Neuronal stem cell (in vitro differentiated cells): Measurements from ENCODE around the gene ADAMTS18.

Experiments
- DNase-seq: peaks from one replicate; pipeline ENCODE4 v3.0.0-alpha.2; 2013; ENCODE audit warnings: low spot score
- H2AFZ ChIP-seq: one replicate; pipeline ENCODE4 v1.6.1; 2013; ENCODE audit warnings: mild to moderate bottlenecking, low read length, inconsistent platforms
- H2AK5ac ChIP-seq: 2 replicates; pipeline ENCODE4 v1.6.1; 2013; ENCODE audit warnings: low read depth, mild to moderate bottlenecking, inconsistent platforms, low read length, moderate library complexity, mixed read lengths
- H2BK120ac ChIP-seq: 2 replicates; pipeline ENCODE4 v1.6.1; 2013; ENCODE audit warnings: low read depth, mild to moderate bottlenecking, inconsistent platforms, low read length, moderate library complexity, mixed read lengths
- H2BK12ac ChIP-seq: one replicate; pipeline ENCODE4 v1.6.1; 2013; ENCODE audit warnings: low read length, inconsistent platforms
- H2BK15ac ChIP-seq: 2 replicates; pipeline ENCODE4 v1.6.1; 2013; ENCODE audit warnings: mild to moderate bottlenecking, low read length, inconsistent platforms, mixed read lengths
- H2BK5ac ChIP-seq: one replicate; pipeline ENCODE4 v1.6.1; 2013; ENCODE audit warnings: inconsistent platforms, mild to moderate bottlenecking, low read length, moderate library complexity
- H3K14ac ChIP-seq: one replicate; pipeline ENCODE4 v1.6.1; 2013; ENCODE audit warnings: low read length, inconsistent platforms
- H3K18ac ChIP-seq: 2 replicates; pipeline ENCODE4 v1.6.1; 2013; ENCODE audit warnings: low read length, inconsistent platforms
- H3K23ac ChIP-seq: 2 replicates; pipeline ENCODE4 v1.6.1; 2013; ENCODE audit warnings: low read depth, mild to moderate bottlenecking, mixed read lengths, low read length, inconsistent platforms; ENCODE audit not compliant: poor library complexity
- H3K27ac ChIP-seq: replicated peaks from 3 replicates; pipeline ENCODE4 v1.5.1; 2013; ENCODE audit warnings: low read length, inconsistent platforms
- H3K27me3 ChIP-seq, 3 experiments: 2 replicates each; pipeline ENCODE4 v1.6.1; 2013; ENCODE audit warnings: low read length in 3 of 3, mild to moderate bottlenecking in 2 of 3, inconsistent platforms in 1 of 3, low read depth in 1 of 3, mixed read lengths in 1 of 3, moderate library complexity in 1 of 3; ENCODE audit not compliant: control insufficient read depth in 3 of 3, insufficient read depth in 3 of 3
- H3K36me3 ChIP-seq, 2 donors: replicated peaks in 1 of 2; 2 replicates each; pipeline ENCODE4 v1.6.1; 2013; ENCODE audit warnings: low read length in 2 of 2; ENCODE audit not compliant: control insufficient read depth in 2 of 2, insufficient read depth in 2 of 2
- H3K4ac ChIP-seq: 2 replicates; pipeline ENCODE4 v1.6.1; 2013; ENCODE audit warnings: inconsistent platforms, mild to moderate bottlenecking, low read length, moderate library complexity
- H3K4me1 ChIP-seq, 2 donors: 1 replicate in 1 of 2; 2 replicates in 1 of 2; pipeline ENCODE4 v1.6.1; 2013; ENCODE audit warnings: low read length in 2 of 2, low read depth in 1 of 2; ENCODE audit not compliant: control insufficient read depth in 2 of 2, insufficient read depth in 1 of 2
- H3K4me2 ChIP-seq: one replicate; pipeline ENCODE4 v1.6.1; 2013; ENCODE audit warnings: mild to moderate bottlenecking, low read length, inconsistent platforms; ENCODE audit not compliant: insufficient read depth, poor library complexity, severe bottlenecking
- H3K4me3 ChIP-seq, 2 donors: 2 replicates each; pipeline ENCODE4 v1.5.1; 2013; ENCODE audit warnings: low read length in 2 of 2, mild to moderate bottlenecking in 2 of 2, inconsistent platforms in 1 of 2, moderate library complexity in 1 of 2
- H3K79me1 ChIP-seq: one replicate; pipeline ENCODE4 v1.6.1; 2013; ENCODE audit warnings: low read depth, mild to moderate bottlenecking, inconsistent platforms, low read length, moderate library complexity
- H3K9ac ChIP-seq: one replicate; pipeline ENCODE4 v1.6.1; 2013; ENCODE audit warnings: mild to moderate bottlenecking, low read depth, low read length, inconsistent platforms; ENCODE audit not compliant: poor library complexity
- H3K9me3 ChIP-seq, 2 donors: replicated peaks in 1 of 2; 2 replicates each; pipeline versions ENCODE3 to v1.6.1; 2013; ENCODE audit warnings: low read length in 2 of 2, mild to moderate bottlenecking in 2 of 2, inconsistent platforms in 1 of 2, low read depth in 1 of 2, mixed read lengths in 1 of 2, moderate library complexity in 1 of 2; ENCODE audit not compliant: control insufficient read depth in 2 of 2, insufficient read depth in 1 of 2
- H4K8ac ChIP-seq: one replicate; pipeline ENCODE4 v1.6.1; 2013; ENCODE audit warnings: low read depth, mild to moderate bottlenecking, inconsistent platforms, low read length, moderate library complexity
- H4K91ac ChIP-seq: one replicate; pipeline ENCODE4 v1.6.1; 2013; ENCODE audit warnings: low read length, low read depth, mild to moderate bottlenecking, inconsistent platforms; ENCODE audit not compliant: poor library complexity
- WGBS, 2 donors: extraction: QIAGEN DNeasy Blood & Tissue Kit; methylation state at CpG; one replicate each; pipeline ENCODE4 v1.1.7; 2013; ENCODE audit warnings: missing lambda C conversion rate in 2 of 2, mixed read lengths in 1 of 2; ENCODE audit not compliant: insufficient read length in 2 of 2, insufficient replicate concordance in 1 of 2; ENCODE audit errors: extremely low coverage in 2 of 2; 5-methylcytosine and 5-hydroxymethylcytosine counted together

The ADAMTS18 gene

GRCh38 chr16:77328274-77328673, 106.6 kb downstream of the ADAMTS18 start:
- Histone ChIP-seq H3K9ac (no peak overlapping the region), H2AK5ac (no peak overlapping the region), H3K14ac (no peak overlapping the region), H3K27me3 (peaks cover 0 to 2% (median 0%) of the 10 kb centered on the region in 3 experiments), H3K79me1 (no peaks in the 10 kb centered on the region), H4K8ac (no peak overlapping the region), H3K9me3 (no peaks in the 10 kb centered on the region), H4K91ac (no peak overlapping the region), H2BK120ac (no peak overlapping the region), H2BK15ac (no peak overlapping the region), H2BK5ac (no peak overlapping the region), H3K18ac (no peak overlapping the region), H3K4ac (no peak overlapping the region), H3K23ac (no peak overlapping the region), H2AFZ (no peak overlapping the region), H3K27ac (no peak overlapping the region), H3K4me1 (peaks cover 0 to 4% of the 10 kb centered on the region in 2 donors), H3K4me2 (no peak overlapping the region), H2BK12ac (no peak overlapping the region), H3K36me3 (no peaks in the 10 kb centered on the region), H3K4me3 (no peak overlapping the region)
- no peak for DNase-seq
- no CpG with 5 or more reads among the region's 7 CpGs for WGBS, 2 donors

DNA sequence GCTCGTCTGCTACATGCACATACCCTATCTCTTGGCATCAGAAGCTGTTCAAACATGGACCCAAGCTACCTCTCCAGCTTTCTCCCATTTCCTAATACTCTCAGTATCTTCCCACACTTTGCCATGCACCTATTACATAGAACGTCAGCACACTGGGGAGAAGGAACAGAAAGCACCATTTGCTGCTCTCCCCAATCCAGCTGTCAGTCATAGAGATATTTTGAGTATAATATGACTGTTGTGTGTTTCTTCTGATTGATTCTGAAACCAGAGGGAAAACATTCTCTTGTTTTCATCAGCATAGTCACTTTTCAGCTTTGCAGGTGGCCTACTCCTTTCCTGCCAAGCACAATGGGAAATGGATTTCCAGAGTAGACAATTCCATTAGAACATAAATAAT, 107.1 kb downstream of the ADAMTS18 start:
- no peak overlapping the region for H2BK5ac ChIP-seq
- H2AFZ ChIP-seq: no peak overlapping the region
- no peak overlapping the region for H4K91ac ChIP-seq
- H3K79me1 ChIP-seq: no peaks in the 10 kb centered on the region
- no peak overlapping the region for H3K4ac ChIP-seq
- no peak overlapping the region for H3K14ac ChIP-seq
- H2AK5ac ChIP-seq: no peak overlapping the region
- H3K4me1 ChIP-seq: peaks cover 0 to 4% of the 10 kb centered on the region in 2 donors
- H3K4me2 ChIP-seq: no peak overlapping the region
- DNase-seq: no peak
- peaks cover 0 to 2% (median 0%) of the 10 kb centered on the region in 3 experiments for H3K27me3 ChIP-seq
- no peak overlapping the region for H2BK12ac ChIP-seq
- H2BK15ac ChIP-seq: no peak overlapping the region
- H3K36me3 ChIP-seq: no peaks in the 10 kb centered on the region
- WGBS, 2 donors: no CpG with 5 or more reads among the region's 2 CpGs
- no peak overlapping the region for H4K8ac ChIP-seq
- H3K4me3 ChIP-seq: no peak overlapping the region
- H3K9ac ChIP-seq: no peak overlapping the region
- no peaks in the 10 kb centered on the region for H3K9me3 ChIP-seq
- no peak overlapping the region for H3K23ac ChIP-seq
- no peak overlapping the region for H3K18ac ChIP-seq
- no peak overlapping the region for H2BK120ac ChIP-seq
- H3K27ac ChIP-seq: no peak overlapping the region

- H3K23ac ChIP-seq: no peak overlapping the region
- H3K4ac ChIP-seq: no peak overlapping the region
- no peak overlapping the region for H4K91ac ChIP-seq
- H3K4me3 ChIP-seq: no peak overlapping the region
- no peaks in the 10 kb centered on the region for H3K9me3 ChIP-seq
- H2AFZ ChIP-seq: no peak overlapping the region
- no peak overlapping the region for H3K9ac ChIP-seq
- H3K27me3 ChIP-seq: no peaks in the 10 kb centered on the region
- no peaks in the 10 kb centered on the region for H3K4me1 ChIP-seq
- H4K8ac ChIP-seq: no peak overlapping the region
- no peak overlapping the region for H3K18ac ChIP-seq
- WGBS, 2 donors: no CpG with 5 or more reads among the region's 3 CpGs
- H3K79me1 ChIP-seq: no peaks in the 10 kb centered on the region
- no peaks in the 10 kb centered on the region for H3K36me3 ChIP-seq
- H2BK12ac ChIP-seq: no peak overlapping the region
- no peak overlapping the region for H3K14ac ChIP-seq
- no peak overlapping the region for H2AK5ac ChIP-seq
- no peak overlapping the region for H2BK15ac ChIP-seq
- H2BK120ac ChIP-seq: no peak overlapping the region
- no peak overlapping the region for H3K4me2 ChIP-seq
- H3K27ac ChIP-seq: no peak overlapping the region
- no peak for DNase-seq
- no peak overlapping the region for H2BK5ac ChIP-seq
Observed at GRCh38 chr16:77324729-77325128, 110.1 kb downstream of the ADAMTS18 start.

DNA sequence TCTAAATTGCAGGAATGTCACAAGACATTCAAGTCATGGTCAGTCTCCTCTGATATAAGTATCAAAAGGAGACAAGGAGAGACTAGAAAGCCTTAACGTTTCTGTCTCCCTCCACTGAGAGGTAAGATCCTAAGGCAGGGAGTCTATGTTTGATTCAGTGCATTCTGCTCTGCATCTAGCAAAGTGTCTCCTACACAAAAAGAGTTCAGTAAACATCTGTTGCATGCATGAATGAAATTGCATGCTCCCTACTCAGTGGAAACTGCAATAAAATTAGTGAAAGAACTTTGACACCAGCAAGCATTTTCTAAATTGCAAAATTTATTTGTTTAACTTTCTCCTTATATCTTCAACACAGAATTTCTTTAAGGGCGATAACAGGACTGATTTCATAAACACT, 111.1 kb downstream of the ADAMTS18 start:
- Histone ChIP-seq H3K14ac (no peak overlapping the region), H3K9ac (no peak overlapping the region), H3K27me3 (no peaks in the 10 kb centered on the region), H3K23ac (no peak overlapping the region), H2BK5ac (no peak overlapping the region), H2AK5ac (no peak overlapping the region), H4K91ac (no peak overlapping the region), H3K79me1 (no peaks in the 10 kb centered on the region), H3K4ac (no peak overlapping the region), H3K4me3 (no peak overlapping the region), H3K9me3 (no peaks in the 10 kb centered on the region), H3K18ac (no peak overlapping the region), H3K36me3 (no peaks in the 10 kb centered on the region), H2AFZ (no peak overlapping the region), H2BK120ac (no peak overlapping the region), H3K4me2 (no peak overlapping the region), H3K27ac (no peak overlapping the region), H3K4me1 (no peaks in the 10 kb centered on the region), H2BK15ac (no peak overlapping the region), H2BK12ac (no peak overlapping the region), H4K8ac (no peak overlapping the region)
- DNase-seq: no peak
- whole genome bisulfite sequencing, 2 donors: no CpG with 5 or more reads among the region's 2 CpGs
